GM18873 (cell line): ENCODE results near the gene TPM3.
"Not testable (repeated sequence)": the region's sequence is repeated elsewhere in the genome, so short reads cannot be mapped to it uniquely, and the experiment has no call there.

Experiments used
- ATAC-seq: cut with Tn5 transposase; IDR thresholded peaks from one replicate; pipeline ENCODE4 v1.9.1; 2021; ENCODE audit warnings: mild to moderate bottlenecking, moderate library complexity, moderate number of reproducible peaks; ENCODE audit not compliant: unreplicated experiment, low FRiP score

The TPM3 gene

GRCh38 chr1:154207262-154207661, 15.4 kb upstream of the TPM3 start:
- no peak for ATAC-seq

DNA sequence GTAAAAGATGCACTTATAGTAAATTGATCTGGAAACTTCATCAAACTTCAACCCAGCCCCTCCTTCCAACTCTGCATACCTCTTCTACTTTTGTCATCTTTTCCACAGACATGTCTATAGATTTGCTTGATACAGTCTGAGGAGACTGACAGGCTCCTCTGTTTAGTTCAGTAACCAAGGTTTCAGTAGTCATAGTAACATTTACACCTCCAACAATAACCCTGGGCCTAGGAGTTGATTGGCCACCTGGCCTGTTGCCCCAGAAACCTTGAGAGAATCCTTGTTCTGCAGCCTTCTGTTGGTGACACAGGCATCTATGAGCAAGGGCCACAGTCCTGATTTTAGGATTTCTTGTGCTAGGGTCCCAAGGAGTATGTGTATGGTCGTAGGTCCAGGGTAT, 14.3 kb upstream of the TPM3 start, which contains the start of gene CFAP141:
Gene CFAP141 (minus strand): TSS at position 138 of the 400 bp plus-strand sequence. CDS start 26 bp downstream, at position 112.
- no peak for ATAC-seq

- not testable (repeated sequence) for ATAC-seq
Measured at GRCh38 chr1:154205778-154206177, 13.9 kb upstream of the TPM3 start.

GRCh38 chr1:154199563-154199879, 7.6 kb upstream of the TPM3 start:
- ATAC-seq = no peak

GRCh38 chr1:154198756-154199562, 7.1 kb upstream of the TPM3 start:
- no peak for ATAC-seq

GRCh38 chr1:154193821-154194220, 1.9 kb upstream of the TPM3 start:
- no peak for ATAC-seq

DNA sequence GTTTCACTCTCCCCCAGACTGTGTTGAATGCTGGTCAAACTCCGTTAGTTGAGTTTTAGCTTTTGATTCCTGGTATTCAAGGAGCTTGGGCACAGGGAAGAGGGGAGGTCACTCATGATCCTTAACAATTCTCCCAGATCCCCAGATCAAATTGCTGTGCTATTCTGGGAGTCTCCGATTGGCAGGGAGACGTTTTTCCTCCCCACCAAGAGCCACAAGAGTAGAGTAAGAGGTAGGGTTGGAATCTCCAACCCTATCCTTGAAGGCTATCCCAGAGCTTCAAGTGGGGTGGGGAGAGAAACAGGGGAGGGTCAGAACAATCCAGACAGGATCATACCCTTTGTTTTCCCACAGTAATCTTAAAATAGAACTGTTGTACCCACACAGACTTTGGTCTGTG, 576 bp upstream of the TPM3 start:
- no peak for ATAC-seq

DNA sequence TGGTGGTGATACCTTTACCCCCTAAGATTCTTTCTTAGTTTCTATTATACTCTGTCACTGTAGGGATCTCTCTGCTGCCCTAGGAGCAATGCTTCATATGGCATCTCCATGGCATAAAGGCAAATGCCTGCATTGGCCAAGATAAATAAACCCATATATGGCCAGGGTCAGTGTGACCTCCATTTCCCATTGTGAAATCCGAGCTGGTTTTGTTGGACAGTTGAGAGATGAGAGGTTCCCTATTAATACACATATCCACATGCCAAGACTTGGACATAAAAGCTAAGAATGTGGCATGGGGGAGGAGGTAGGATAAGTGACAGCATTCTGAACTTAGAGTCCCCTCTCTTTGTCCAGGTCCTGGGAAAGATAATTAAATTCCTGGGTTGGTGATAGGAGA, 1.4 kb downstream of the TPM3 start:
- ATAC-seq = no peak

DNA sequence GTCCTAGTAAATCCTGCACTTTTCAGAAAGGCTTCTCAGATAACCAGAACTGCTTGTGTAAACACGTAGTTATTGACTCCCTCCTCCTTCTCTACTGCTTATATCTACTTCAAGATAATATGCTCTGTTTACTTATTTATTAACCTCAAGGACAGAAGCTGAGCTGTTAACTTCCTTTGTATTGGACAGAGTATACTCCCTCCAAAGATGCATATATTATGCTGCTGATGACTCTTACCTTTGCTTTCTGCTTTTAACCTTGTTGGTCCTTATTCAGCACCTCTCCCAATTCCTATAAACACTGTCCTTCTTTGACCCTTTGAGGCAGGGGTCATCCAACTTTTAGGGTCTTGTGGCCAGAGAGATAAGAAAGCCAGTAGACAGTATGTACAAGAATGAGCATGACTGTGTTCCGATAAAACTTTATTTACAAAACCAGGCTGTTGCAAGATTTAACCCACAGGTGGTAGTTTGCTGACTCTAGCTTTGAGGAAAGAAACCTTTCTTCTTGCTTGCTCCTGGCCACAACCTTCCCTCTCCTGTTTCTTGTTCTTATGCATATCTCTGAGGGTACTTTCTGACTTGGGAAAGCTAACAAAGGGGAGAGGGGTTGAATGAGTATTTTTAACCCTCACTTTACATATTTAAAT, 4.9 kb downstream of the TPM3 start:
- no peak for ATAC-seq

GRCh38 chr1:154186177-154186576, 5.7 kb downstream of the TPM3 start:
- no peak for ATAC-seq

- peak; percentile 60 for ATAC-seq
Measured at GRCh38 chr1:154183046-154183915, 8.6 kb downstream of the TPM3 start.

DNA sequence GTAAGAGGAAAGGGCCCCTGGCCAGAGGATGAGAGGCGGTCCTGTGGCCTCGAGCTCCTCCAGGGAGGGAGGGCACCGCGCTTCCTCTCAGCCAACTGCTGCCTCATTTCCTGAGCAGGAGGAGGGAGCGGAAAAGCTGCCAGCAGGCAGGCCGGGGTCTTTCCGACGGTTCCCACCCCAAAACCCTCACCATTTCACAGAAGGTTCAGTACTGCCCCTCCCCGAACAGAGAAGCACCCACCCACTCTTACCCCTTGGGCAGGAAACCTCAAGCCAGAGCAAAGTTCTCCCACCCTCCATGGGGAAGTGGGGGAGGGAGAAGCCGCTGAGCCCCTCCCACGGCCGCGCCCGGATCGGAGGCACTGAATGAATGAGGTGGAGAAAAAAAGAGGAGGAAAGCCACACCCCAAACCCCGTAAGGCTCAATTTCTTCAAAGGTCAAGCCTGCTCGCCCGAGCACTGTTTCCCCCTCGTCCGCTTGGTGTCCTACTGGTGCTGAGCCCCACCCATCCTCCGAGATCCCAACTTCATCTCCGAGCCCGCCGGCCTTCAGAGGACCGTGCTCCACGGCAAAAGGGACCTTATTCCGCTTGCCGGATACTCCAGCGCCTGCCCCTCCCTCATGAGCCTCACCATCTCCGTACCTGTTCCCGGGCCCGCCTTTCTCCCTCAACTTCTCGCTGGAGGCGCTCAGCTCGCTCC, 9.4 kb downstream of the TPM3 start:
- peak; percentile 30 for ATAC-seq

- no peak for ATAC-seq
Measured at GRCh38 chr1:154181944-154182343, 10.0 kb downstream of the TPM3 start.

DNA sequence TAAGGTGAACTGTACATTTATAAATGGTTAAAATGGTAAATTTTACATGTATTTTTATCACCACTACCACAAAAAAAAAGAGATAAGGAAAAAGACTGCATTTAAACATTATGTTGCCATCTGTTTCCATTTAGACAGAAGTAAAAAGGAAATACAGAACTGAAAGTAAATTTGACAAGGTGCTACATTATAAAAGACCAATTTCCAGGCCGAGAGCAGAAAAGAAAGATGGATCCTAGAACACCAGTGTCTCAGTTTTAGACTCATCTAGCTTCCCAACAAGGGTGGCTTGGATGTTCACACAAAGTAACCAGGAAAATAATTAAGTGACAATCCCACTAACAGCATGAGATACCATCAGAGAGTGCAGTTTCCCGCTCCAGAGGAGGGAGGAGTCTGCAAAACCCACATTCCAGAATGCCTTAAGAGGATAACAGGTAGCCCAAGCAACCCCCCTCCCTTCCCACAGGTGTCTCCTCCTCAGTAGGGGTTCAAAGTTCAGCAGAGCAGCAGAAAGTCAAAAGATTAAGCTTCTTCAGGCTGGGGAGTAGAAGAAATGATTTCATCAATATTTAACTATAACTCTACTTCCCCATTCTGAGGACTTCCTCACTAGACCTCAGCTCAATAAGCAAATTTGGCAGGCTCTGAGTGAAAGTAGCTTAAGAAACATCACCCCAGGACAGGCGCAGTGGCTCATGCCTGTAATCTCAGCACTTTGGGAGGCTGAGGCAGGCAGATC, 11.8 kb downstream of the TPM3 start:
- no peak for ATAC-seq

- no peak for ATAC-seq
Measured at GRCh38 chr1:154178911-154179811, 12.7 kb downstream of the TPM3 start.

DNA sequence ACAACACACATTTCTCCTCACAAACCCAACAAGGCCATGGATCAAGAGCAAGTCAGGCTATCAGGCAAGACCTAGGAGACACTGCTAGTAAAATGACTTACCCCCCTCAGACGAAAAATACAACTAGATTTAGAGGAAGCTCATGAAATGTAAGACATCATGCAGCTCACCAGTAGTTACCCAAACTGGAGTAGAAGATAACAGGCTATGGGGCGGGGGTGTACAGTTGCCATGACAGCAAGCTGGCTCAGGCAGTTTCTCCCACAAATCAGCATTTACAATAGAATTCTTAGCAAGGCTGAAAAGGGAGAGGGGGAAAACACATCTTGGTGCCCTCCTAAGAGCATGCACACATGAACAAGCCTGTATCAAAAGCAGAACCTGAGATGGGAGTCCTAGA, 13.9 kb downstream of the TPM3 start:
- no peak for ATAC-seq

DNA sequence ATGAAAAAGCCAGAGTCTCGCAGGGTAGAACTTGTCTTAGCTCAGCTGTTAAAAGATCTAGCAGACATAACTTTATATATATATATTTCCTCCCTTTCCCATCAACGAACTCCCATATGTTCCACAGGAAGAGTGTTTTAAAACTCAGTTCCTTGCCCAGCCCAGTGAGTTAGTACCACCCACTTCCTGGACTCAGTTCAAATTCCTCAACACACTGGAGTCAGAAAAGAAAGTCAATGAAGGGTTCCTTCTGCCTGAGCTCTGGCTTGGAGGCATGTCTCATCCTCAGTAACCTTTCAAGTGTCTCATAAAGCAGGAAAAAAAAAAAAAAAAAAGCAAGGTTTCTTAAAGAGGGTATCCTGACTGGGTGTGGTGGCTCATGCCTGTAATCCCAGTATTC, 15.6 kb downstream of the TPM3 start:
- ATAC-seq = no peak

DNA sequence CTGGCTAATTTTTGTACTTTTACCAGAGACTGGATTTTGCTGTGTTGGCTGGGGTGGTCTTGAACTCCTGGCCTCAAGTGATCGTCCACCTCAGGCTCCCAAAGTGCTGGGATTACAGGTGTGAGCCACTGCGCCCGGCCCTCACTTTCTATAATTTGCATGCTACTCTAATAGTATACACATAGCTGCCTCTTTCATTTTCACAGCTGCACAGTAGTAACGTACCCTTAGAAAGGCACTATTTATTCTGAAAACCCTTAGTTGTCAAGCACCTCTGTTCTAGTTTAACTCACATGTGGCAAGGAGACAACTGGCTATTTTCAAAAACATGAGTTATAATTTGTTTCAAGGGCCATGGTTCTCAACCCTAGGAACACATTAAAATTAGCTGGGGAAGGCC, 17.2 kb downstream of the TPM3 start:
- ATAC-seq = no peak

DNA sequence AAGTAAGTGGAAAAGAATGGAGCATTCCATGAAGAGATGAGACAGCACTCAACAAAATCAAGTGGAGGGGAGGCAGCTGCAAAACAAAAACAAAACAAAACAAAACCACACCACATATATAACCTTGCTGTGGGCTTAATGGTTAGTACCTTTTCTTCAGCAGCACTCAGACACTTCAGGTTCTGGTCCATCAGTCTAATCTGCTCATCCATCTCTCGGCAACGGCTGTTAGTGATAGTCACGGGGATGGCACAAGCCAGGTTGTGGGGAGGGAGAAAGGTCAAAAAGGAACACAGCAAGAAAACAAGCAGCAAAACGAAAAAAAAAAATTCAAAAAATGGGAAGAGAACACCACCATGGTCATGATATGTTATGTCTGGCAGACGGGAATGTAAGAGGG, 20.0 kb downstream of the TPM3 start:
- no peak for ATAC-seq
